GM12864 (cell line): ENCODE measurements around the gene SYNE1.

ENCODE experiments used
- DNase-seq: peaks from one replicate; pipeline ENCODE4 v3.0.0-alpha.2; 2011; ENCODE audit warnings: low read depth
- H3K4me3 ChIP-seq: 2 replicates; pipeline ENCODE4 v1.5.1; 2011; ENCODE audit warnings: mild to moderate bottlenecking, low read depth, low read length, control low read depth
- CTCF ChIP-seq: IDR thresholded peaks from 2 replicates; pipeline ENCODE4 v1.5.1; 2011; ENCODE audit warnings: low read depth, mild to moderate bottlenecking, moderate library complexity, low read length, control low read depth, inconsistent platforms; ENCODE audit errors: missing control alignments

SYNE1 gene

GRCh38 chr6:152259234-152259633 is 377.9 kb downstream of the SYNE1 start:
- DNase-seq = no peak
- no peak overlapping the region for H3K4me3 ChIP-seq
- no peak for TF ChIP-seq CTCF

GRCh38 chr6:152257581-152257980 is 379.6 kb downstream of the SYNE1 start:
- TF ChIP-seq CTCF = no peak

GRCh38 chr6:152250127-152250526 is 387.0 kb downstream of the SYNE1 start:
- no peak for TF ChIP-seq CTCF
- DNase-seq = no peak
- no peak overlapping the region for H3K4me3 ChIP-seq

More at GRCh38 chr6:152257581-152257980, 379.6 kb downstream of the SYNE1 start:
- no peak overlapping the region for H3K4me3 ChIP-seq
- DNase-seq = no peak

- TF ChIP-seq CTCF = no peak
- no peak overlapping the region for H3K4me3 ChIP-seq
- no peak for DNase-seq
These were observed 388.2 kb downstream of the SYNE1 start for GRCh38 chr6:152248980-152249379.

GRCh38 chr6:152246554-152247337 is 390.4 kb downstream of the SYNE1 start:
- no peak for DNase-seq
- no peak overlapping the region for H3K4me3 ChIP-seq
- TF ChIP-seq CTCF = no peak

- no peak for TF ChIP-seq CTCF
- no peak for DNase-seq
- H3K4me3 ChIP-seq = no peak overlapping the region
These were observed 392.0 kb downstream of the SYNE1 start for GRCh38 chr6:152244998-152245630.
